ENCODE results near the gene STAB2.

Gene STAB2

GRCh38 chr12:103812789-103813188, 225.7 kb downstream of the STAB2 start:
- DNase-seq: no peak

GRCh38 chr12:103813426-103813825, 226.4 kb downstream of the STAB2 start:
- DNase-seq: no peak

GRCh38 chr12:103813949-103814348, 226.9 kb downstream of the STAB2 start:
- no peak for DNase-seq

GRCh38 chr12:103814436-103814835, 227.4 kb downstream of the STAB2 start:
- DNase-seq: no peak

Data from CD4-positive, alpha-beta T cell treated with Interferon alpha-2 for 1 hour (primary cell).